ENCODE data around the gene PLXND1. TPM values are rescaled to one million over a fixed set of nuclear protein-coding genes. Genes with fewer than 3 reads are reported as not detected.
"Not testable (repeated sequence)": the region's sequence is repeated elsewhere in the genome, so short reads cannot be mapped to it uniquely, and the experiment has no call there.

Gene PLXND1
- total and polyA plus RNA-seq, 2 donors (not counting 1 experiment from before 2014, with no cell fraction given), result 3.3 to 74.4 TPM

GRCh38 chr3:129644836-129645235 lies 38.4 kb upstream of the PLXND1 start:
- Histone ChIP-seq H3K79me2 (ENCODE audit: control insufficient read depth, insufficient read depth, low read length) (no peaks in the 10 kb centered on the region), H2AFZ (ENCODE audit: insufficient read depth, low read depth, low read length, poor library complexity, severe bottlenecking) (no peak overlapping the region), H3K4me2 (replicated peaks; ENCODE audit: low read depth, low read length, poor library complexity, severe bottlenecking) (no peak overlapping the region), H3K9me3 (ENCODE audit: control extremely low read depth in 1 of 3, control insufficient read depth in 2 of 3, insufficient read depth in 1 of 3, low read length in 2 of 3) (no peaks in the 10 kb centered on the region), H3K27me3 (replicated peaks in 1 of 4; ENCODE audit: control extremely low read depth in 1 of 4, control insufficient read depth in 3 of 4, insufficient read depth in 4 of 4, low read length in 3 of 4) (no peaks in the 10 kb centered on the region), H3K36me3 (replicated peaks in 1 of 2; ENCODE audit: control extremely low read depth in 1 of 2, control insufficient read depth in 1 of 2, extremely low read depth in 1 of 2, insufficient read depth in 2 of 2, low read length in 1 of 2) (no peaks in the 10 kb centered on the region), H3K4me3 (ENCODE audit: control extremely low read depth in 1 of 5, extremely low read depth in 1 of 5, insufficient read depth in 1 of 5, low read depth in 2 of 5, low read length in 4 of 5) (no peak overlapping the region), H3K27ac (ENCODE audit: low read length in 2 of 2) (no peak overlapping the region), H3K4me1 (ENCODE audit: control insufficient read depth in 2 of 2, insufficient read depth in 2 of 2, low read length in 2 of 2) (no peaks in the 10 kb centered on the region), H3K9ac (ENCODE audit: low read length) (no peak overlapping the region), H4K20me1 (ENCODE audit: control insufficient read depth, insufficient read depth, low read length, poor library complexity, severe bottlenecking) (no peaks in the 10 kb centered on the region)
- POLR2A ChIA-PET, result interaction anchor here (0.7 kb wide), 1 partner anchor 153 kb away, joined by 3 read pairs; no protein-coding TSS in a partner anchor
- no peak for TF ChIP-seq EZH2 (IDR thresholded peaks at IDR 0.05; ENCODE audit: borderline replicate concordance, insufficient read depth, low read depth, low read length, poor library complexity, severe bottlenecking)
- TF ChIP-seq, protein P1, sequence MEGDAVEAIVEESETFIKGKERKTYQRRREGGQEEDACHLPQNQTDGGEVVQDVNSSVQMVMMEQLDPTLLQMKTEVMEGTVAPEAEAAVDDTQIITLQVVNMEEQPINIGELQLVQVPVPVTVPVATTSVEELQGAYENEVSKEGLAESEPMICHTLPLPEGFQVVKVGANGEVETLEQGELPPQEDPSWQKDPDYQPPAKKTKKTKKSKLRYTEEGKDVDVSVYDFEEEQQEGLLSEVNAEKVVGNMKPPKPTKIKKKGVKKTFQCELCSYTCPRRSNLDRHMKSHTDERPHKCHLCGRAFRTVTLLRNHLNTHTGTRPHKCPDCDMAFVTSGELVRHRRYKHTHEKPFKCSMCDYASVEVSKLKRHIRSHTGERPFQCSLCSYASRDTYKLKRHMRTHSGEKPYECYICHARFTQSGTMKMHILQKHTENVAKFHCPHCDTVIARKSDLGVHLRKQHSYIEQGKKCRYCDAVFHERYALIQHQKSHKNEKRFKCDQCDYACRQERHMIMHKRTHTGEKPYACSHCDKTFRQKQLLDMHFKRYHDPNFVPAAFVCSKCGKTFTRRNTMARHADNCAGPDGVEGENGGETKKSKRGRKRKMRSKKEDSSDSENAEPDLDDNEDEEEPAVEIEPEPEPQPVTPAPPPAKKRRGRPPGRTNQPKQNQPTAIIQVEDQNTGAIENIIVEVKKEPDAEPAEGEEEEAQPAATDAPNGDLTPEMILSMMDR (IDR thresholded peaks at IDR 0.05), result no peak
- CTCF ChIA-PET, result interaction anchor here (0.9 kb wide), 1 partner anchor 120 kb away, joined by 7 read pairs; no protein-coding TSS in a partner anchor
- no peaks in the 10 kb centered on the region for H3K4me1 Mint-ChIP-seq
- H3K4me3 Mint-ChIP-seq, result no peak overlapping the region
- ATAC-seq (ENCODE audit: low read depth) (no peak), DNase-seq (no peak)
- 78% methylated on average over 3 of the region's 3 CpGs for WGBS (ENCODE audit: insufficient coverage)
- no peaks in the 10 kb centered on the region for H3K9me3 Mint-ChIP-seq (ENCODE audit: insufficient read depth)
- no peak overlapping the region for H3K27ac Mint-ChIP-seq
- no peaks in the 10 kb centered on the region for H3K27me3 Mint-ChIP-seq
- intact Hi-C loops (cut with micrococcal nuclease), result no loop called here

DNA sequence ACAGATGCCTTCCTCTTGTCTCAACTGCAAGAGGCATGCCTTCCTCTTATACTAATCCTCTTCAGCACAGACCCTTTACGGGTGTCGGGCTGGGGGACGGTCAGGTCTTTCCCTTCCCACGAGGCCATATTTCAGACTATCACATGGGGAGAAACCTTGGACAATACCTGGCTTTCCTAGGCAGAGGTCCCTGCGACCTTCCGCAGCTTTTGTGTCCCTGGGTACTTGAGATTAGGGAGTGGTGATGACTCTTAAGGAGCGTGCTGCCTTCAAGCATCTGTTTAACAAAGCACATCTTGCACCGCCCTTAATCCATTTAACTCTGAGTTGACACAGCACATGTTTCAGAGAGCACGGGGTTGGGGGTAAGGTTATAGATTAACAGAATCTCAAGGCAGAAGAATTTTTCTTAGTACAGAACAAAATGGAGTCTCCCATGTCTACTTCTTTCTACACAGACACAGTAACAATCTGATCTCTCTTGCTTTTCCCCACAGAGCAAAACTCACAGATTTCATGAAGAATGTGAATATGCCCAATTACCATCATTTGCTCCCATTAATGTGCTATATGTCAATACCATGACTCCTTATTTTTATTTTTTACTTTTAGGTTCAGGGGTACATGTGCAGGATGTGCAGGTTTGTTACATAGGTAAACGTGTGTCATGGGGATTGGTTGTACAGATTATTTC lies 35.2 kb upstream of the PLXND1 start:
- H3K4me1 Mint-ChIP-seq; ATAC-seq (ENCODE audit: low read depth); H4K20me1 ChIP-seq (ENCODE audit: control insufficient read depth, insufficient read depth, low read length, poor library complexity, severe bottlenecking); intact Hi-C loops (cut with micrococcal nuclease); CTCF ChIA-PET; H3K36me3 ChIP-seq (replicated peaks in 1 of 2; ENCODE audit: control extremely low read depth in 1 of 2, control insufficient read depth in 1 of 2, extremely low read depth in 1 of 2, insufficient read depth in 2 of 2, low read length in 1 of 2); H3K9me3 Mint-ChIP-seq (ENCODE audit: insufficient read depth); H2AFZ ChIP-seq (ENCODE audit: insufficient read depth, low read depth, low read length, poor library complexity, severe bottlenecking); H3K27ac Mint-ChIP-seq; H3K27ac ChIP-seq (ENCODE audit: low read length in 2 of 2); H3K9me3 ChIP-seq (ENCODE audit: control extremely low read depth in 1 of 3, control insufficient read depth in 2 of 3, insufficient read depth in 1 of 3, low read length in 2 of 3); H3K4me3 Mint-ChIP-seq; H3K27me3 Mint-ChIP-seq; H3K4me2 ChIP-seq (replicated peaks; ENCODE audit: low read depth, low read length, poor library complexity, severe bottlenecking); H3K4me1 ChIP-seq (ENCODE audit: control insufficient read depth in 2 of 2, insufficient read depth in 2 of 2, low read length in 2 of 2); H3K27me3 ChIP-seq (replicated peaks in 1 of 4; ENCODE audit: control extremely low read depth in 1 of 4, control insufficient read depth in 3 of 4, insufficient read depth in 4 of 4, low read length in 3 of 4); H3K79me2 ChIP-seq (ENCODE audit: control insufficient read depth, insufficient read depth, low read length); POLR2A ChIA-PET; DNase-seq; H3K9ac ChIP-seq (ENCODE audit: low read length); H3K4me3 ChIP-seq (ENCODE audit: control extremely low read depth in 1 of 5, extremely low read depth in 1 of 5, insufficient read depth in 1 of 5, low read depth in 2 of 5, low read length in 4 of 5): not testable (repeated sequence)
- no CpG with 5 or more reads among the region's 10 CpGs for WGBS (ENCODE audit: insufficient coverage)

DNA sequence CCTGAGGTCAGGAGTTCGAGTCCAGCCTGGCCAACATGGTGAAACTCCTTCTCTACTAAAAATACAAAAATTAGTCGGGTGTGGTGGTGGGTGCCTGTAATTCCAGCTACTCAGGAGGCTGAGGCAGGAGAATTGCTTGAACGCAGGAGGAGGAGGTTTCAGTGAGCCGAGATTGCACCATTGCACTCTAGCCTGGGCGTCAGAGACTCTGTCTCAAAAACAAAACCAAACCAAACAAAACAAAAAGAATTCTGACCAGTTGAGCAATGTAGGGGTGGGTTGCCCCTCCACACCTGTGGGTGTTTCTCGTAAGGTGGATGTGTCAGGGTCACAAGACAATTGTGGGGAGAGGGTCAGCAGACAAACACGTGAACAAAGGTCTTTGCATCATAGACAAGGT lies 34.5 kb upstream of the PLXND1 start:
- H3K9me3 Mint-ChIP-seq (ENCODE audit: insufficient read depth); H2AFZ ChIP-seq (ENCODE audit: insufficient read depth, low read depth, low read length, poor library complexity, severe bottlenecking); H3K4me3 Mint-ChIP-seq; ATAC-seq (ENCODE audit: low read depth); intact Hi-C loops (cut with micrococcal nuclease); H3K4me3 ChIP-seq (ENCODE audit: control extremely low read depth in 1 of 5, extremely low read depth in 1 of 5, insufficient read depth in 1 of 5, low read depth in 2 of 5, low read length in 4 of 5); H3K9ac ChIP-seq (ENCODE audit: low read length); CTCF ChIA-PET; H3K4me1 Mint-ChIP-seq; H3K79me2 ChIP-seq (ENCODE audit: control insufficient read depth, insufficient read depth, low read length); H3K36me3 ChIP-seq (replicated peaks in 1 of 2; ENCODE audit: control extremely low read depth in 1 of 2, control insufficient read depth in 1 of 2, extremely low read depth in 1 of 2, insufficient read depth in 2 of 2, low read length in 1 of 2); H3K27ac Mint-ChIP-seq; H4K20me1 ChIP-seq (ENCODE audit: control insufficient read depth, insufficient read depth, low read length, poor library complexity, severe bottlenecking); H3K4me1 ChIP-seq (ENCODE audit: control insufficient read depth in 2 of 2, insufficient read depth in 2 of 2, low read length in 2 of 2); H3K4me2 ChIP-seq (replicated peaks; ENCODE audit: low read depth, low read length, poor library complexity, severe bottlenecking); H3K9me3 ChIP-seq (ENCODE audit: control extremely low read depth in 1 of 3, control insufficient read depth in 2 of 3, insufficient read depth in 1 of 3, low read length in 2 of 3); DNase-seq; POLR2A ChIA-PET; H3K27ac ChIP-seq (ENCODE audit: low read length in 2 of 2); H3K27me3 ChIP-seq (replicated peaks in 1 of 4; ENCODE audit: control extremely low read depth in 1 of 4, control insufficient read depth in 3 of 4, insufficient read depth in 4 of 4, low read length in 3 of 4): not testable (repeated sequence)
- H3K27me3 Mint-ChIP-seq, result peaks cover 10% of the 10 kb centered on the region
- no CpG with 5 or more reads among the region's 7 CpGs for WGBS (ENCODE audit: insufficient coverage)
